Activated naive CD8-positive, alpha-beta T cell treated with anti-CD3 and anti-CD28 coated beads, Interleukin-2, amount 50 U/mL, for 24 hours (primary cell): ENCODE results near the gene CDH13.

ENCODE experiments used
- ATAC-seq: fragments of 150-1000 bp; cut with Tn5 transposase; one replicate; pipeline ENCODE4 v1.10.0; 2021
- DNase-seq: peaks from one replicate; pipeline ENCODE4 v3.0.0; 2021
- H3K27ac Mint-ChIP-seq: one replicate; pipeline ENCODE4 v1.8.0; 2021; ENCODE audit warnings: mild to moderate bottlenecking, mixed read lengths
- H3K27me3 Mint-ChIP-seq: one replicate; pipeline ENCODE4 v1.8.0; 2021; ENCODE audit warnings: mixed read lengths
- H3K36me3 Mint-ChIP-seq: one replicate; pipeline ENCODE4 v1.8.0; 2021; ENCODE audit warnings: low read depth, mixed read lengths
- H3K4me1 Mint-ChIP-seq: one replicate; pipeline ENCODE4 v1.8.0; 2021; ENCODE audit warnings: mixed read lengths
- H3K4me3 Mint-ChIP-seq: one replicate; pipeline ENCODE4 v1.8.0; 2021; ENCODE audit warnings: mild to moderate bottlenecking, moderate library complexity, mixed read lengths
- H3K9me3 Mint-ChIP-seq: one replicate; pipeline ENCODE4 v1.8.0; 2021; ENCODE audit warnings: mixed read lengths

CDH13 gene

DNA sequence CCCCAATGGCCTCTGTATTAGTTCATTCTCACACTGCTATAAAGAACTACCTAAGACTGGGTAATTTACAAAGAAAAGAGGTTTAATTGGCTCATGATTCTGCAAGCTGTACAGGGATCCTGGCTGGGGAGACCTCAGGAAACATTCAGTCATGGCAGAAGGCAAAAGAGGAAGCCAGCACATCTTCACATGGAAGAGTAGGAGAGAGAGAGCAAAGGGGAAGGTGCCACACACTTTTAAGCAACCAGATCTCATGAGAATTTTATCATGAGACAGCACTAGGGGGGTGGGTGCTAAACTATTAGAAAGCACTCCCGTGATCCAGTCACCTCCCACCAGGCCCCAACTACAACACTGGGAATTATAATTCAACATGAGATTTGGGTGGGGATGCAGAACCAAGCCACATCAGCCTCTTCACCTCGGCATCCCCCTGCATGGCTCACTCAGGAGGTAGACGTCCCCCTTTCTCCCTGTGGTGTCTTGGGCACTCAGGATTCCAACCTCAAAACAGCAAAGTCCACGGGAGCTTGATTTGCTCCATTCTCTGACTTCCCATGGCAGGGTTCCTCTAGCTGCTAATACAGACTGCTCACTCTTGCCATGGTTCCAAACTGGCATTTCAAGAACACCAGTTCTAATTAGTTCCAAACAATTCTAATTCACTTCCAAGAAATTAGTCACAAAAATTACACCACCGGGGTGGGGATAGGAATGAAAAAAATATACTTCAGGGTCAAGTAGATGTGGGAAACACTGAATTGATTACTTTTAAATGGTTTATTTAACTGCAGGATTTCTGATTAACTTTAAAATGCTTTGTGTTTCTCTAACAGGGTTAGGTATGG lies 977.2 kb downstream of the CDH13 start:
- Mint-ChIP-seq H3K27ac (no peak overlapping the region), H3K27me3 (no peaks in the 10 kb centered on the region), H3K36me3 (no peaks in the 10 kb centered on the region), H3K9me3 (no peaks in the 10 kb centered on the region), H3K4me1 (no peaks in the 10 kb centered on the region), H3K4me3 (no peak overlapping the region)
- no peak for ATAC-seq
- no peak for DNase-seq

- Mint-ChIP-seq H3K9me3 (peaks cover 4% of the 10 kb centered on the region), H3K27me3 (no peaks in the 10 kb centered on the region)
Measured at GRCh38 chr16:83606486-83607030, 979.8 kb downstream of the CDH13 start.

GRCh38 chr16:83609178-83609577 lies 982.4 kb downstream of the CDH13 start:
- H3K27me3 Mint-ChIP-seq = no peaks in the 10 kb centered on the region
- ATAC-seq (no peak), DNase-seq (no peak)
- H3K27ac Mint-ChIP-seq = no peak overlapping the region
- H3K4me1 Mint-ChIP-seq = no peaks in the 10 kb centered on the region
- peaks cover 4% of the 10 kb centered on the region for H3K9me3 Mint-ChIP-seq
- H3K36me3 Mint-ChIP-seq = no peaks in the 10 kb centered on the region
- no peak overlapping the region for H3K4me3 Mint-ChIP-seq

More at GRCh38 chr16:83606486-83607030, 979.8 kb downstream of the CDH13 start:
- no peaks in the 10 kb centered on the region for H3K4me1 Mint-ChIP-seq
- no peak for DNase-seq
- H3K36me3 Mint-ChIP-seq = no peaks in the 10 kb centered on the region
- H3K4me3 Mint-ChIP-seq = no peak overlapping the region
- H3K27ac Mint-ChIP-seq = no peak overlapping the region
- no peak for ATAC-seq

DNA sequence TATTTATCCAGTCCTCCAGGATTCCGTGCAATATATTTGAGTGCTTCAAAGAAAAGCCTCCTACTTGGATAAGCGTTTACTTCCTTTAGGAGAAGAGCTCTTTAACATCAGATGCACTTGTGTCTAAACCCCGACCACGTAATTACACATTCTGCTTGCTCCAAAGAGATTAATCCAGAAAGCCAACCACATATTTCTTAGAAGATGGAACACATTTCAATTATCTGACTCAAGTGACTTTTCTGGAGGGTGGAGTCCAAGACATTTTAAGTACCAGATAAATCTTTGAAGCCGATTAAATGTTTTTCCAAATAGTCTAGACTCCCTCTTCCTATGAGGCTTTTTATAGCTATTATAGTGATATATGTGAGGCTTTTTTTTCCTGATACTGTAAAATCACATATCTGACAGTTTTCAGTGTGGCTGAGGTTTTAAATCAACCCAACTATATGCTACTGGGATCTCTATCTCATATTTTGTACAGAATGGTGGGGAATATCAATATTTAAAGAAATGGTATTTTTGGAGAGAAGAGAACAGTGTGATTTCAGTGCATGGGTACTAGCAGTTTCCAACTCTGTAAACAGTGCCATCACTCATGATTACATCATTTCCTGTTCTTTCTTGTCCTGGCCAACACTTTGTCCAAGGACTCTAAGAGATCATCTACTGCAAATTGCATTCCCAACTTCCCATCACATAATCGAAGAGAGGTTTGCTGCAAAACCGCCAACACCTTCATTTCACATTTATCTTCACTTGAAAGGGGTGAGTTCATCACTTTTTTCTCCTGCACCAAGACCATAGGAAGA lies 988.6 kb downstream of the CDH13 start:
- no peaks in the 10 kb centered on the region for H3K4me1 Mint-ChIP-seq
- H3K27ac Mint-ChIP-seq = no peak overlapping the region
- no peak overlapping the region for H3K4me3 Mint-ChIP-seq
- no peak for DNase-seq
- peaks cover 8% of the 10 kb centered on the region for H3K9me3 Mint-ChIP-seq
- ATAC-seq = no peak
- H3K36me3 Mint-ChIP-seq = no peaks in the 10 kb centered on the region
- H3K27me3 Mint-ChIP-seq = peaks cover 1% of the 10 kb centered on the region

DNA sequence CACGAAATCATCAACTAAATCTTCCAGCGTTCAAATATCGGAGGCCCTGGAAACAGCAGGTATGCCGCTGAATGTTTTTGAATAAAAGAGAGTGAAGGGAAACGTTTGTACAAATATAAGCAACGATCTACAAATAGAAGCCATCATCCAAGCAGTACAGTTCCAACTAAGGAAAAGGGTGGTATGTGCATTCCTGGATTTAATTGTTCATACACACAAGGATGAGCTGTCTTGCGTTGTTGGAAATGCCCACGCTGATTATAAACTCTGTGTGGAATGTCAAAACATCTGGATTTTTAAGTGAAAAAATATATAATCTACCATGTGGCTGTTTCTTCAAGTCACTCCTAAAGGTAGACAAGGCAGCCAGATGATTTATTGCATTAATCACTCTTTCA lies 989.2 kb downstream of the CDH13 start:
- peaks cover 1% of the 10 kb centered on the region for H3K27me3 Mint-ChIP-seq
- H3K36me3 Mint-ChIP-seq = no peaks in the 10 kb centered on the region
- H3K9me3 Mint-ChIP-seq = peaks cover 8% of the 10 kb centered on the region
- no peak for DNase-seq
- H3K4me1 Mint-ChIP-seq = no peaks in the 10 kb centered on the region
- no peak overlapping the region for H3K4me3 Mint-ChIP-seq
- no peak overlapping the region for H3K27ac Mint-ChIP-seq
- ATAC-seq = no peak

- Mint-ChIP-seq H3K27me3 (peaks cover 1% of the 10 kb centered on the region), H3K9me3 (peaks cover 4% of the 10 kb centered on the region), H3K27ac (no peak overlapping the region), H3K4me3 (no peak overlapping the region), H3K4me1 (no peaks in the 10 kb centered on the region), H3K36me3 (no peaks in the 10 kb centered on the region)
- DNase-seq = no peak
- no peak for ATAC-seq
Measured at GRCh38 chr16:83619381-83620150, 992.8 kb downstream of the CDH13 start.

GRCh38 chr16:83622010-83622409 lies 995.2 kb downstream of the CDH13 start:
- Mint-ChIP-seq H3K36me3 (no peaks in the 10 kb centered on the region), H3K4me3 (no peak overlapping the region), H3K27me3 (peaks cover 1% of the 10 kb centered on the region), H3K4me1 (no peaks in the 10 kb centered on the region), H3K9me3 (peaks cover 4% of the 10 kb centered on the region), H3K27ac (no peak overlapping the region)
- ATAC-seq (no peak), DNase-seq (no peak)

DNA sequence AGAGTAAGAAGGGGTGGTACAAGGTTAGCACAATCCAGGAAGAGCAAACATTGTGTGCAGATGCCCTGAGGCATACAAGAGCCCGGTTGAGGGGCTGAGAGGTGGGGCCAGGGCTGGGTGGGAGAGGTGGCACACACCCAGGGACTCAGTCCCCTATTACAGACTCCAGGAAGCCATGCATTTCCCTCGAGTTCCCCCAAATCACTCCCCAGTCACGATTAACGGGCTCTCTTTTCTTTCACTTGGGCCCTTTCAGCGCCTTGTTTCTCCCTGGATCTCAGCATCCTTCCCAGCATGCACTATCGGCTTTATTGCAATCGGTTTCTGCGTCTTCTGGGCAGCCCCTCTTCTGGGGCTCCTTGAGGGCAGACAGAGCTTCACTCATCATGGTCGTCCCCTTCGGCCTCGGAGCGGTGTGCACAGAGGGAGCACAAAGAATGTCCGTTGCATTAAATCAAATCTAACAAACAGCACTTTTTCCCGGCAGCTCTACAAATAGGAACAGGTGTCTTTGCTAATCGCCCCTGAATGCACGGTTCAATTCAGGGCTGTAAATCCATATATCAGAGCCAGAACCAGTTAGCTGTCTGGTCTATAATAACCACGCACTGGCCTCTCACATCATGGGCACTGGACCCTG lies 996.4 kb downstream of the CDH13 start:
- DNase-seq (no peak), ATAC-seq (no peak)
- Mint-ChIP-seq H3K9me3 (peaks cover 4% of the 10 kb centered on the region), H3K4me1 (no peaks in the 10 kb centered on the region), H3K4me3 (no peak overlapping the region), H3K36me3 (no peaks in the 10 kb centered on the region), H3K27ac (no peak overlapping the region), H3K27me3 (peaks cover 1% of the 10 kb centered on the region)

- no peak for DNase-seq
- H3K4me3 Mint-ChIP-seq = no peak overlapping the region
- no peaks in the 10 kb centered on the region for H3K36me3 Mint-ChIP-seq
- H3K4me1 Mint-ChIP-seq = no peaks in the 10 kb centered on the region
- H3K27me3 Mint-ChIP-seq = peaks cover 1% of the 10 kb centered on the region
- H3K27ac Mint-ChIP-seq = no peak overlapping the region
- H3K9me3 Mint-ChIP-seq = peaks cover 4% of the 10 kb centered on the region
- no peak for ATAC-seq
Measured at GRCh38 chr16:83623892-83624291, 997.1 kb downstream of the CDH13 start.

- Mint-ChIP-seq H3K27me3 (no peaks in the 10 kb centered on the region), H3K9me3 (peaks cover 3% of the 10 kb centered on the region), H3K36me3 (no peaks in the 10 kb centered on the region), H3K4me3 (no peak overlapping the region), H3K27ac (no peak overlapping the region), H3K4me1 (no peaks in the 10 kb centered on the region)
- no peak for ATAC-seq
- no peak for DNase-seq
Measured at GRCh38 chr16:83624429-83625120, 997.8 kb downstream of the CDH13 start.

- Mint-ChIP-seq H3K27ac (no peak overlapping the region), H3K4me3 (no peak overlapping the region), H3K36me3 (no peaks in the 10 kb centered on the region), H3K27me3 (no peaks in the 10 kb centered on the region), H3K9me3 (no peaks in the 10 kb centered on the region), H3K4me1 (no peaks in the 10 kb centered on the region)
- DNase-seq (no peak), ATAC-seq (no peak)
Measured at GRCh38 chr16:83626204-83626603, 999.4 kb downstream of the CDH13 start.

DNA sequence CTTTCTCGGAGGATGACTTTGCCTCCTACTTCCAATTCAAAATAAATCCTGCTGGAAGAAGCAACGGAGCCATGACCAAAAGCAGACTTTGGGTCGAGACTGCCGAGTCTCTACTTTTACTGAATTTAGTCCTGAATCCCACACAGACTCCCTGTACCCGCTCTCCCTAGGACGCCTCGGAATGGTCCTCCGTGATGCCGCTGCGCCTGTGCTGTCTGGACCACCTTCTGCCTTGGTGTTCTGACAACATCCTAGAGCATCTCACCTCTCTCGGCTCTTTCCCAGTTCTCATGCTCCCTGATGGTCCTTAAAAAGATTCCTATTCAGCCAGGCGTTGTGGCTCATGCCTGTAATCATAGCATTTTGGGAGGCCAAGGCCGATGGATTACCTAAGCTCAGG lies 999.9 kb downstream of the CDH13 start:
- Mint-ChIP-seq H3K36me3 (no peaks in the 10 kb centered on the region), H3K27me3 (no peaks in the 10 kb centered on the region), H3K4me1 (no peaks in the 10 kb centered on the region), H3K27ac (no peak overlapping the region), H3K9me3 (no peaks in the 10 kb centered on the region), H3K4me3 (no peak overlapping the region)
- ATAC-seq (no peak), DNase-seq (no peak)

DNA sequence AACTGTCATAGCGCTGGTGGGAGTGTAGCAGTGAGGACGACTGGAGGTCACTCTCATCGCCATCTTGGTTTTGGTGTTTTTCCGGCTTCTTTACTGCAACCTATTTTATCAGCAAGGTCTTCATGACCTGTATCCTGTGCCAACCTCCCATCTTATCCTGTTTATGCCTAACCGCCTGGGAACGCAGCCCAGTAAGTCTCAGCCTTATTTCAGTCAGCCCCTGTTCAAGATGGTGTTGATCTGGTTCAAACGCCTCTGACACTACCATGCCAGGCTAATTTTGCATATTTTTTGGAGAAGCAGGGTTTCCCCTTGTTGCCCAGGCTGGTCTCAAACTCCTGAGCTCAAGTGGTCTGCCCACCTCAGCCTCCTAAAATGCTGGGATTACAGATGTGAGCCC lies 1001.2 kb downstream of the CDH13 start:
- no peak for ATAC-seq
- Mint-ChIP-seq H3K4me3 (no peak overlapping the region), H3K9me3 (no peaks in the 10 kb centered on the region), H3K27ac (no peak overlapping the region), H3K36me3 (no peaks in the 10 kb centered on the region), H3K4me1 (no peaks in the 10 kb centered on the region), H3K27me3 (no peaks in the 10 kb centered on the region)
- no peak for DNase-seq
